Urinary bladder (tissue), 4 donors: ENCODE measurements around the gene PAX6. TPM values are rescaled to one million over a fixed set of nuclear protein-coding genes. Genes with fewer than 3 reads are reported as not detected.

ENCODE experiments used
- DNase-seq: peaks from one replicate; pipeline ENCODE4 v3.0.0-alpha.2; 2015; ENCODE audit errors: extremely low spot score
- H3K27ac ChIP-seq: one replicate; pipeline ENCODE4 v1.5.1; 2013; ENCODE audit warnings: low read depth, mild to moderate bottlenecking, moderate library complexity
- H3K36me3 ChIP-seq: one replicate; pipeline ENCODE4 v1.6.1; 2013; ENCODE audit warnings: mild to moderate bottlenecking, moderate library complexity; ENCODE audit not compliant: insufficient read depth
- H3K4me1 ChIP-seq: one replicate; pipeline ENCODE4 v1.6.1; 2013; ENCODE audit warnings: mild to moderate bottlenecking, moderate library complexity; ENCODE audit not compliant: insufficient read depth
- H3K4me3 ChIP-seq: one replicate; pipeline ENCODE4 v1.5.1; 2013; ENCODE audit warnings: low read depth, low read length
- WGBS: extraction: QIAGEN DNeasy Blood & Tissue Kit; methylation state at CpG from one replicate; pipeline ENCODE4 v1.1.7; 2013; 5-methylcytosine and 5-hydroxymethylcytosine counted together
- polyA plus RNA-seq: library from polyadenylated mRNA; stranded (reverse); fragments of 200-250 nt; gene quantifications from one replicate; pipeline ENCODE4 v1.2.3, GENCODE V29; 2013
- total RNA-seq: library from RNA; depleted of rRNA; stranded (reverse); fragments of >200 nt; gene quantifications from one replicate; pipeline ENCODE4 v1.2.3, GENCODE V29; 2014
- donor health status: healthy with polysubstance abuse.
- donor health status: healthy.

The PAX6 gene
- total and polyA plus RNA-seq, 2 donors: not detected

GRCh38 chr11:31801298-31801702 lies 9.8 kb downstream of the PAX6 start:
- H3K4me3 ChIP-seq: no peak overlapping the region
- H3K27ac ChIP-seq: no peak overlapping the region
- DNase-seq: no peak
- 9% methylated on average over 9 of the region's 9 CpGs for WGBS
- peaks cover 5% of the 10 kb centered on the region for H3K4me1 ChIP-seq
- no peaks in the 10 kb centered on the region for H3K36me3 ChIP-seq

GRCh38 chr11:31800398-31801265 lies 10.5 kb downstream of the PAX6 start:
- peaks cover 3% of the 10 kb centered on the region for H3K4me1 ChIP-seq
- WGBS: 6% methylated on average over 23 of the region's 23 CpGs
- no peaks in the 10 kb centered on the region for H3K36me3 ChIP-seq

GRCh38 chr11:31799435-31800397 lies 11.4 kb downstream of the PAX6 start:
- H3K36me3 ChIP-seq: no peaks in the 10 kb centered on the region
- DNase-seq: no peak
- 3% methylated on average over 48 of the region's 48 CpGs for WGBS
- H3K4me3 ChIP-seq: no peak overlapping the region
- no peak overlapping the region for H3K27ac ChIP-seq
- H3K4me1 ChIP-seq: no peaks in the 10 kb centered on the region

More at GRCh38 chr11:31800398-31801265, 10.5 kb downstream of the PAX6 start:
- no peak for DNase-seq
- H3K4me3 ChIP-seq: no peak overlapping the region
- H3K27ac ChIP-seq: no peak overlapping the region

- H3K4me1 ChIP-seq: no peaks in the 10 kb centered on the region
- H3K27ac ChIP-seq: no peak overlapping the region
- no peak overlapping the region for H3K4me3 ChIP-seq
- 2% methylated on average over 60 of the region's 60 CpGs for WGBS
- no peak for DNase-seq
- no peaks in the 10 kb centered on the region for H3K36me3 ChIP-seq
Measured at GRCh38 chr11:31798554-31799434, 12.3 kb downstream of the PAX6 start.

- no peaks in the 10 kb centered on the region for H3K36me3 ChIP-seq
- DNase-seq: no peak
- H3K27ac ChIP-seq: no peak overlapping the region
- WGBS: 3% methylated on average over 21 of the region's 21 CpGs
- H3K4me3 ChIP-seq: no peak overlapping the region
- no peaks in the 10 kb centered on the region for H3K4me1 ChIP-seq
Measured at GRCh38 chr11:31798057-31798553, 13.0 kb downstream of the PAX6 start.

GRCh38 chr11:31797190-31798056 lies 13.7 kb downstream of the PAX6 start:
- DNase-seq: no peak
- WGBS: 9% methylated on average over 31 of the region's 31 CpGs

GRCh38 chr11:31796499-31797189 lies 14.5 kb downstream of the PAX6 start:
- Histone ChIP-seq H3K36me3 (no peaks in the 10 kb centered on the region), H3K4me1 (no peaks in the 10 kb centered on the region), H3K27ac (no peak overlapping the region), H3K4me3 (no peak overlapping the region)
- no peak for DNase-seq
- WGBS: 12% methylated on average over 19 of the region's 19 CpGs

More at GRCh38 chr11:31797190-31798056, 13.7 kb downstream of the PAX6 start:
- Histone ChIP-seq H3K27ac (no peak overlapping the region), H3K4me3 (no peak overlapping the region), H3K4me1 (no peaks in the 10 kb centered on the region), H3K36me3 (no peaks in the 10 kb centered on the region)

- no peaks in the 10 kb centered on the region for H3K36me3 ChIP-seq
- H3K27ac ChIP-seq: no peak overlapping the region
- no peak overlapping the region for H3K4me3 ChIP-seq
- 42% methylated on average over 22 of the region's 22 CpGs for WGBS
- DNase-seq: no peak
- H3K4me1 ChIP-seq: no peaks in the 10 kb centered on the region
Measured at GRCh38 chr11:31795706-31796498, 15.2 kb downstream of the PAX6 start.

GRCh38 chr11:31794548-31794947 lies 16.6 kb downstream of the PAX6 start:
- no peak for DNase-seq
- WGBS: 74% methylated on average over 4 of the region's 4 CpGs
- Histone ChIP-seq H3K4me1 (no peaks in the 10 kb centered on the region), H3K27ac (no peak overlapping the region), H3K36me3 (no peaks in the 10 kb centered on the region), H3K4me3 (no peak overlapping the region)

GRCh38 chr11:31793264-31793663 lies 17.9 kb downstream of the PAX6 start:
- no peak overlapping the region for H3K27ac ChIP-seq
- WGBS: 96% methylated on average over 10 of the region's 10 CpGs
- no peaks in the 10 kb centered on the region for H3K4me1 ChIP-seq
- DNase-seq: no peak
- H3K4me3 ChIP-seq: no peak overlapping the region
- no peaks in the 10 kb centered on the region for H3K36me3 ChIP-seq

GRCh38 chr11:31792456-31792855 lies 18.7 kb downstream of the PAX6 start:
- H3K4me1 ChIP-seq: no peaks in the 10 kb centered on the region
- H3K36me3 ChIP-seq: no peaks in the 10 kb centered on the region
- H3K4me3 ChIP-seq: no peak overlapping the region
- 89% methylated on average over 2 of the region's 2 CpGs for WGBS
- H3K27ac ChIP-seq: no peak overlapping the region
- DNase-seq: no peak
